IMR-90 (cell line): Measurements from ENCODE around the gene ETV4. TPM values are rescaled to one million over a fixed set of nuclear protein-coding genes. Genes with fewer than 3 reads are reported as not detected.

Source experiments
- ATAC-seq: fragments of 200-7000 bp; cut with Tn5 transposase; 2 replicates; pipeline ENCODE4 v1.9.1; 2020; ENCODE audit warnings: low read depth, mild to moderate bottlenecking, moderate library complexity
- BruUV-seq: library from RNA; stranded (reverse); fragments of 400-500 nt; replicated peaks from 2 replicates; lab custom pipeline; 2021; lab: Mats Ljungman, UMichigan
- CTCF ChIA-PET: fragments of 300-600 bp; formaldehyde crosslinking; extraction: SDS; loops from one replicate; lab custom pipeline; 2021; ENCODE audit warnings: antibody characterized with exemption; lab: Yijun Ruan, JAX
- POLR2A ChIA-PET: fragments of 300-600 bp; sonication (Branson Sonifier 250); formaldehyde crosslinking; loops from one replicate; lab custom pipeline; 2022; ENCODE audit warnings: antibody characterized with exemption; ENCODE audit not compliant: unreplicated experiment; lab: Charles Lee
- DNase-seq: peaks from one replicate; pipeline ENCODE4 v3.0.0; 2013
- H2AFZ ChIP-seq: replicated peaks from 2 replicates; pipeline ENCODE3; 2013; ENCODE audit warnings: low read length, mild to moderate bottlenecking; ENCODE audit not compliant: poor library complexity
- H2AK5ac ChIP-seq: 2 replicates; pipeline ENCODE4 v1.6.1; 2013; ENCODE audit warnings: low read depth, low read length, inconsistent platforms
- H2AK9ac ChIP-seq: replicated peaks from 2 replicates; pipeline ENCODE3; 2013; ENCODE audit warnings: mild to moderate bottlenecking, low read depth, low read length, moderate library complexity; ENCODE audit not compliant: poor library complexity
- H2BK120ac ChIP-seq: 2 replicates; pipeline ENCODE4 v1.6.1; 2013; ENCODE audit warnings: low read depth, low read length, inconsistent platforms
- H2BK15ac ChIP-seq: 3 replicates; pipeline ENCODE4 v1.6.1; 2013; ENCODE audit warnings: low read depth, low read length, inconsistent platforms
- H2BK20ac ChIP-seq: 2 replicates; pipeline ENCODE4 v1.6.1; 2013; ENCODE audit warnings: low read depth, mild to moderate bottlenecking, inconsistent platforms, low read length, moderate library complexity
- H2BK5ac ChIP-seq: 2 replicates; pipeline ENCODE4 v1.6.1; 2013; ENCODE audit warnings: mild to moderate bottlenecking, low read depth, low read length, inconsistent platforms; ENCODE audit not compliant: poor library complexity, severe bottlenecking
- H3K14ac ChIP-seq: replicated peaks from 2 replicates; pipeline ENCODE4 v1.6.1; 2013; ENCODE audit warnings: low read depth, low read length, inconsistent platforms
- H3K18ac ChIP-seq: 2 replicates; pipeline ENCODE4 v1.6.1; 2013; ENCODE audit warnings: low read depth, low read length, control low read depth
- H3K23ac ChIP-seq: 2 replicates; pipeline ENCODE4 v1.6.1; 2013; ENCODE audit warnings: low read depth, low read length, inconsistent platforms
- H3K27ac ChIP-seq: 2 replicates; pipeline ENCODE4 v1.5.1; 2013; ENCODE audit warnings: mild to moderate bottlenecking, control low read depth, low read length; ENCODE audit not compliant: insufficient read depth
- H3K27me3 ChIP-seq: 2 replicates; pipeline ENCODE4 v1.6.1; 2013; ENCODE audit warnings: low read length; ENCODE audit not compliant: control insufficient read depth, insufficient read depth
- H3K36me3 ChIP-seq: 2 replicates; pipeline ENCODE4 v1.6.1; 2013; ENCODE audit warnings: low read length, mixed read lengths; ENCODE audit not compliant: control insufficient read depth, insufficient read depth
- H3K4ac ChIP-seq: 2 replicates; pipeline ENCODE4 v1.6.1; 2013; ENCODE audit warnings: low read depth, low read length, inconsistent platforms
- H3K4me1 ChIP-seq: 2 replicates; pipeline ENCODE4 v1.6.1; 2013; ENCODE audit warnings: low read length, mixed read lengths; ENCODE audit not compliant: control insufficient read depth, insufficient read depth
- H3K4me2 ChIP-seq: 2 replicates; pipeline ENCODE4 v1.6.1; 2013; ENCODE audit warnings: low read depth, mild to moderate bottlenecking, control low read depth, low read length, moderate library complexity
- H3K4me3 ChIP-seq: 2 replicates; pipeline ENCODE4 v1.5.1; 2013; ENCODE audit warnings: low read depth, mild to moderate bottlenecking, control low read depth, low read length, moderate library complexity; ENCODE audit not compliant: insufficient read depth
- H3K56ac ChIP-seq: 2 replicates; pipeline ENCODE4 v1.6.1; 2013; ENCODE audit warnings: low read length, inconsistent platforms; ENCODE audit not compliant: insufficient read depth; ENCODE audit errors: extremely low read depth
- H3K79me1 ChIP-seq, 2 experiments: 2 replicates each; pipeline ENCODE4 v1.6.1; 2013; ENCODE audit warnings: low read length in 2 of 2, inconsistent platforms in 1 of 2, low read depth in 1 of 2
- H3K9ac ChIP-seq: 2 replicates; pipeline ENCODE4 v1.6.1; 2013; ENCODE audit warnings: low read depth, low read length, control low read depth
- H3K9me1 ChIP-seq: 2 replicates; pipeline ENCODE4 v1.6.1; 2013; ENCODE audit warnings: low read length, inconsistent platforms; ENCODE audit not compliant: insufficient read depth
- H3K9me3 ChIP-seq: 2 replicates; pipeline ENCODE4 v1.6.1; 2013; ENCODE audit warnings: low read length; ENCODE audit not compliant: control insufficient read depth, insufficient read depth
- H4K20me1 ChIP-seq: 2 replicates; pipeline ENCODE4 v1.6.1; 2013; ENCODE audit warnings: low read length, inconsistent platforms; ENCODE audit not compliant: insufficient read depth
- H4K5ac ChIP-seq: 2 replicates; pipeline ENCODE4 v1.6.1; 2013; ENCODE audit warnings: mild to moderate bottlenecking, low read depth, low read length, control low read depth
- H4K8ac ChIP-seq, 2 experiments: 2 replicates each; pipeline ENCODE4 v1.6.1; 2013; ENCODE audit warnings: low read depth in 2 of 2, low read length in 2 of 2, control low read depth in 1 of 2, inconsistent platforms in 1 of 2
- H4K91ac ChIP-seq: 2 replicates; pipeline ENCODE4 v1.6.1; 2013; ENCODE audit warnings: low read depth, low read length, inconsistent platforms; ENCODE audit not compliant: insufficient read depth
- BHLHE40 ChIP-seq: fragments of 150-350 bp; IDR thresholded peaks from 2 replicates; pipeline ENCODE4 v1.6.1; 2016; ENCODE audit warnings: mild to moderate bottlenecking, low read depth, low read length
- CEBPB ChIP-seq: IDR thresholded peaks from 2 replicates; pipeline ENCODE4 v1.6.1; 2012; ENCODE audit warnings: low read depth, low read length, improper control_type of control experiment
- CHD1 ChIP-seq: IDR thresholded peaks from 2 replicates; pipeline ENCODE4 v1.6.1; 2012; ENCODE audit warnings: low read depth, low read length, improper control_type of control experiment
- CTCF ChIP-seq: conservative IDR thresholded peaks from 2 replicates; pipeline ENCODE4 v1.5.1; 2012; ENCODE audit warnings: mild to moderate bottlenecking, low read depth, low read length, improper control_type of control experiment
- FOS ChIP-seq: fragments of 150-350 bp; IDR thresholded peaks from 2 replicates; pipeline ENCODE4 v1.6.1; 2016; ENCODE audit warnings: low read depth, low read length
- MAFK ChIP-seq: IDR thresholded peaks from 2 replicates; pipeline ENCODE4 v1.6.1; 2012; ENCODE audit warnings: low read depth, low read length, improper control_type of control experiment
- MXI1 ChIP-seq: IDR thresholded peaks from 2 replicates; pipeline ENCODE4 v1.6.1; 2012; ENCODE audit warnings: low read depth, mild to moderate bottlenecking, low read length, moderate library complexity, borderline replicate concordance
- NFE2L2 ChIP-seq: fragments of 150-350 bp; IDR thresholded peaks from 2 replicates; pipeline ENCODE4 v1.6.1; 2016; ENCODE audit warnings: low read depth, mild to moderate bottlenecking, low read length
- POLR2A ChIP-seq: IDR thresholded peaks from 2 replicates; pipeline ENCODE4 v1.6.1; 2012; ENCODE audit warnings: mild to moderate bottlenecking, low read depth, low read length
- RAD21 ChIP-seq: IDR thresholded peaks from 2 replicates; pipeline ENCODE4 v1.6.1; 2012; ENCODE audit warnings: low read length, improper control_type of control experiment
- RCOR1 ChIP-seq: IDR thresholded peaks from 2 replicates; pipeline ENCODE4 v1.6.1; 2012; ENCODE audit warnings: mild to moderate bottlenecking, low read length, improper control_type of control experiment; ENCODE audit not compliant: insufficient replicate concordance
- RFX5 ChIP-seq: IDR thresholded peaks from 2 replicates; pipeline ENCODE4 v1.8.0; 2012; ENCODE audit warnings: low read depth, mild to moderate bottlenecking, low read length, moderate library complexity
- SMC3 ChIP-seq: fragments of 150-350 bp; IDR thresholded peaks from 2 replicates; pipeline ENCODE4 v1.6.1; 2016; ENCODE audit warnings: low read depth, mild to moderate bottlenecking, antibody characterized with exemption, low read length, moderate library complexity
- WGBS, 2 experiments: methylation state at CpG; one replicate each; pipeline versions ENCODE4 v1.1.5 to v1.1.7; 2013; ENCODE audit warnings: missing lambda C conversion rate in 2 of 2; ENCODE audit not compliant: insufficient read length in 1 of 2; ENCODE audit errors: extremely low coverage in 2 of 2; 5-methylcytosine and 5-hydroxymethylcytosine counted together
- dilution Hi-C: fragments of 300-500 bp; cut with HindIII; formaldehyde crosslinking; loops from one replicate; pipeline ENCODE4 v1.14.3; 2018; ENCODE audit warnings: low sequenced_read_pairs; ENCODE audit not compliant: unreplicated experiment
- in situ Hi-C: fragments of 300-500 bp; cut with MboI; formaldehyde crosslinking; loops from 3 replicates; pipeline ENCODE4 v1.14.3; 2019; ENCODE audit warnings: low sequenced_read_pairs, inconsistent platforms, mixed read lengths
- intact Hi-C: fragments of 100-400 bp; cut with micrococcal nuclease; formaldehyde crosslinking; loops from 2 replicates; pipeline ENCODE4 v1.10.0; 2022
- polyA plus RNA-seq, 3 experiments: library from polyadenylated mRNA; depleted of rRNA; stranded (reverse); fragments of >200 nt; gene quantifications; 2 replicates each; pipeline ENCODE4 v1.2.3, GENCODE V29; 2012; ENCODE audit warnings: low replicate concordance in 1 of 3
- total RNA-seq: library from RNA; depleted of rRNA; stranded (reverse); fragments of >200 nt; gene quantifications from 2 replicates; pipeline ENCODE4 v1.2.3, GENCODE V29; 2012
- TF ChIP-seq, protein P1 (sequence below): fragments of 150-350 bp; IDR thresholded peaks from 2 replicates; pipeline ENCODE4 v1.6.1; 2016; ENCODE audit warnings: low read depth, mild to moderate bottlenecking, low read length, moderate library complexity, borderline replicate concordance
- TF ChIP-seq, protein P2 (sequence below): fragments of 150-350 bp; IDR thresholded peaks from 2 replicates; pipeline ENCODE4 v1.6.1; 2017; ENCODE audit warnings: mild to moderate bottlenecking, antibody characterized with exemption, low read length, low read depth

ETV4 gene
- total and polyA plus RNA-seq, 2 of the 4 experiments (the other 2 are of a cell fraction): 4.3 to 13.2 TPM

- H3K23ac ChIP-seq: no peak overlapping the region
- H2BK15ac ChIP-seq: no peak overlapping the region
- peaks cover 8% of the 10 kb centered on the region in 2 experiments for H3K79me1 ChIP-seq
- no peak overlapping the region for H2BK120ac ChIP-seq
- BruUV-seq: no TSS peak
- no peak overlapping the region for H2AFZ ChIP-seq
- WGBS, 2 experiments: 83% methylated on average over 1 of the region's 6 CpGs; no CpG with 5 or more reads in 1 of the 2 experiments
- peaks cover 44% of the 10 kb centered on the region for H3K36me3 ChIP-seq
- no peak overlapping the region for H4K8ac ChIP-seq
- H3K56ac ChIP-seq: no peak overlapping the region
- H3K4me1 ChIP-seq: peaks cover 2% of the 10 kb centered on the region; the same call in 1 of the 2 replicates
- H3K9ac ChIP-seq: no peak overlapping the region
- intact Hi-C loops (loop anchor here (10.0 kb wide), 1 partner anchor 302 kb away; the partner anchor contains the start of gene TMEM106A), in situ Hi-C loops (no loop called here), dilution Hi-C loops (no loop called here)
- POLR2A ChIA-PET: no interaction called here
- H3K27me3 ChIP-seq: no peaks in the 10 kb centered on the region
- no peak overlapping the region for H3K4ac ChIP-seq
- CTCF ChIA-PET: no interaction called here
- no peak overlapping the region for H2AK9ac ChIP-seq
- no peak overlapping the region for H3K4me3 ChIP-seq
- H3K9me1 ChIP-seq: no peaks in the 10 kb centered on the region
- no peak overlapping the region for H3K4me2 ChIP-seq
- no peak overlapping the region for H2BK20ac ChIP-seq
- DNase-seq (no peak), ATAC-seq (no peak)
- H3K14ac ChIP-seq: no peak overlapping the region
- H4K91ac ChIP-seq: no peak overlapping the region
- H2BK5ac ChIP-seq: no peak overlapping the region
- TF ChIP-seq CHD1 (no peak), RFX5 (no peak), RCOR1 (no peak), MAFK (no peak), CEBPB (no peak), POLR2A (no peak), CTCF (no peak), RAD21 (no peak), BHLHE40 (no peak), NFE2L2 (no peak), SMC3 (no peak), MXI1 (no peak), FOS (no peak)
- TF ChIP-seq, protein P1, sequence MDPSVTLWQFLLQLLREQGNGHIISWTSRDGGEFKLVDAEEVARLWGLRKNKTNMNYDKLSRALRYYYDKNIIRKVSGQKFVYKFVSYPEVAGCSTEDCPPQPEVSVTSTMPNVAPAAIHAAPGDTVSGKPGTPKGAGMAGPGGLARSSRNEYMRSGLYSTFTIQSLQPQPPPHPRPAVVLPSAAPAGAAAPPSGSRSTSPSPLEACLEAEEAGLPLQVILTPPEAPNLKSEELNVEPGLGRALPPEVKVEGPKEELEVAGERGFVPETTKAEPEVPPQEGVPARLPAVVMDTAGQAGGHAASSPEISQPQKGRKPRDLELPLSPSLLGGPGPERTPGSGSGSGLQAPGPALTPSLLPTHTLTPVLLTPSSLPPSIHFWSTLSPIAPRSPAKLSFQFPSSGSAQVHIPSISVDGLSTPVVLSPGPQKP: no peak
- TF ChIP-seq, protein P2, sequence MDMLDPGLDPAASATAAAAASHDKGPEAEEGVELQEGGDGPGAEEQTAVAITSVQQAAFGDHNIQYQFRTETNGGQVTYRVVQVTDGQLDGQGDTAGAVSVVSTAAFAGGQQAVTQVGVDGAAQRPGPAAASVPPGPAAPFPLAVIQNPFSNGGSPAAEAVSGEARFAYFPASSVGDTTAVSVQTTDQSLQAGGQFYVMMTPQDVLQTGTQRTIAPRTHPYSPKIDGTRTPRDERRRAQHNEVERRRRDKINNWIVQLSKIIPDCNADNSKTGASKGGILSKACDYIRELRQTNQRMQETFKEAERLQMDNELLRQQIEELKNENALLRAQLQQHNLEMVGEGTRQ: no peak
- 0 out of 2 replicates have a peak, but pooled peaks cover 3% of the 10 kb centered on the region for H4K20me1 ChIP-seq
- no peak overlapping the region for H3K18ac ChIP-seq
- no peak overlapping the region for H2AK5ac ChIP-seq
- H4K5ac ChIP-seq: no peak overlapping the region
- H3K27ac ChIP-seq: no peak overlapping the region
- no peaks in the 10 kb centered on the region for H3K9me3 ChIP-seq
Measured at GRCh38 chr17:43517161-43517560, 29.0 kb downstream of the ETV4 start.
